Calu3 (cell line): ENCODE results near the gene KRTAP3-3. TPM values are rescaled to one million over a fixed set of nuclear protein-coding genes. Genes with fewer than 3 reads are reported as not detected.

Experiments
- BruUV-seq: library from RNA; stranded (reverse); fragments of 400-500 nt; replicated peaks from 2 replicates; lab custom pipeline; 2021; lab: Mats Ljungman, UMichigan
- CTCF ChIA-PET: fragments of 300-600 bp; sonication (Branson Sonifier 250); formaldehyde crosslinking; loops from one replicate; lab custom pipeline; 2022; ENCODE audit warnings: antibody characterized with exemption; lab: Charles Lee
- DNase-seq: peaks from one replicate; pipeline ENCODE4 v3.0.0; 2022
- H3K27ac Mint-ChIP-seq: one replicate; pipeline ENCODE4 v1.8.0; 2022; ENCODE audit warnings: mixed read lengths; ENCODE audit not compliant: unreplicated experiment
- H3K27me3 Mint-ChIP-seq: one replicate; pipeline ENCODE4 v1.8.0; 2022; ENCODE audit warnings: mixed read lengths; ENCODE audit not compliant: unreplicated experiment
- H3K36me3 Mint-ChIP-seq: one replicate; pipeline ENCODE4 v1.8.0; 2022; ENCODE audit warnings: mild to moderate bottlenecking, moderate library complexity, mixed read lengths; ENCODE audit not compliant: insufficient read depth, unreplicated experiment
- H3K4me1 Mint-ChIP-seq: one replicate; pipeline ENCODE4 v1.8.0; 2022; ENCODE audit warnings: mild to moderate bottlenecking, low read depth, mixed read lengths; ENCODE audit not compliant: unreplicated experiment
- H3K4me3 Mint-ChIP-seq: one replicate; pipeline ENCODE4 v1.8.0; 2022; ENCODE audit warnings: mild to moderate bottlenecking, low read depth, moderate library complexity, mixed read lengths; ENCODE audit not compliant: unreplicated experiment
- H3K9me3 Mint-ChIP-seq: one replicate; pipeline ENCODE4 v1.8.0; 2022; ENCODE audit warnings: low read depth, mixed read lengths; ENCODE audit not compliant: unreplicated experiment
- CTCF ChIP-seq: fragments of 200-600 bp; IDR thresholded peaks from one replicate; pipeline ENCODE4 v1.8.0; 2022; ENCODE audit warnings: antibody characterized with exemption; ENCODE audit not compliant: unreplicated experiment
- intact Hi-C: fragments of 100-400 bp; cut with micrococcal nuclease; formaldehyde crosslinking; loops from one replicate; pipeline ENCODE4 v1.10.0; 2022; ENCODE audit not compliant: unreplicated experiment
- total RNA-seq: library from RNA; stranded (reverse); gene quantifications from 2 replicates; pipeline ENCODE4 v1.2.3, GENCODE V29; 2022

The KRTAP3-3 gene
- total RNA-seq, 1 experiment from 2014 or later, result not detected

GRCh38 chr17:40951011-40951622 lies 42.8 kb downstream of the KRTAP3-3 start:
- no peak overlapping the region for H3K4me3 Mint-ChIP-seq
- H3K9me3 Mint-ChIP-seq, result no peaks in the 10 kb centered on the region
- CTCF ChIA-PET, result interaction anchor here (1.8 to 3.0 kb wide), 3 partner anchors 14 to 63 kb away, joined by 4 to 48 read pairs (median 4); partner anchors contain the start of genes KRT23 and KRT40
- H3K4me1 Mint-ChIP-seq, result peaks cover 90% of the 10 kb centered on the region
- no TSS peak for BruUV-seq
- H3K36me3 Mint-ChIP-seq, result peaks cover 44% of the 10 kb centered on the region
- TF ChIP-seq CTCF, result no peak
- no peak for DNase-seq
- intact Hi-C loops, result no loop called here
- peak overlapping the region; percentile 94 for H3K27ac Mint-ChIP-seq
- no peaks in the 10 kb centered on the region for H3K27me3 Mint-ChIP-seq

- BruUV-seq, result no TSS peak
- H3K27me3 Mint-ChIP-seq, result no peaks in the 10 kb centered on the region
- CTCF ChIA-PET, result interaction anchor here (0.7 to 1.5 kb wide), 5 partner anchors 10 to 534 kb away, joined by 3 to 14 read pairs (median 7); partner anchors contain the start of gene KRT23
- intact Hi-C loops, result no loop called here
- no peak overlapping the region for H3K27ac Mint-ChIP-seq
- peaks cover 90% of the 10 kb centered on the region for H3K4me1 Mint-ChIP-seq
- no peak overlapping the region for H3K4me3 Mint-ChIP-seq
- peaks cover 35% of the 10 kb centered on the region for H3K36me3 Mint-ChIP-seq
- no peak for DNase-seq
- H3K9me3 Mint-ChIP-seq, result no peaks in the 10 kb centered on the region
- TF ChIP-seq CTCF, result no peak
Observed at GRCh38 chr17:40950176-40950575, 43.8 kb downstream of the KRTAP3-3 start.

- H3K4me1 Mint-ChIP-seq, result peaks cover 90% of the 10 kb centered on the region
- H3K36me3 Mint-ChIP-seq, result peaks cover 27% of the 10 kb centered on the region
- no peaks in the 10 kb centered on the region for H3K9me3 Mint-ChIP-seq
- H3K4me3 Mint-ChIP-seq, result peak overlapping the region; percentile 27
- TF ChIP-seq CTCF, result no peak
- intact Hi-C loops, result no loop called here
- peak overlapping the region; percentile 13 for H3K27ac Mint-ChIP-seq
- DNase-seq, result peak; percentile 22
- BruUV-seq, result no TSS peak
- H3K27me3 Mint-ChIP-seq, result no peaks in the 10 kb centered on the region
- CTCF ChIA-PET, result interaction anchor here (0.6 to 1.6 kb wide), 6 partner anchors 10 to 713 kb away, joined by 3 to 11 read pairs (median 4); partner anchors contain the start of genes KRT23 and KRTAP2-3
Observed at GRCh38 chr17:40949418-40949817, 44.5 kb downstream of the KRTAP3-3 start.

- no peak for TF ChIP-seq CTCF
- intact Hi-C loops, result no loop called here
- BruUV-seq, result no TSS peak
Observed at GRCh38 chr17:40947929-40948328, 46.0 kb downstream of the KRTAP3-3 start.

More at GRCh38 chr17:40947929-40948328, 46.0 kb downstream of the KRTAP3-3 start:
- no peaks in the 10 kb centered on the region for H3K27me3 Mint-ChIP-seq
- H3K9me3 Mint-ChIP-seq, result no peaks in the 10 kb centered on the region
- H3K27ac Mint-ChIP-seq, result no peak overlapping the region
- H3K36me3 Mint-ChIP-seq, result peaks cover 13% of the 10 kb centered on the region
- H3K4me3 Mint-ChIP-seq, result no peak overlapping the region
- H3K4me1 Mint-ChIP-seq, result peaks cover 81% of the 10 kb centered on the region
- CTCF ChIA-PET, result interaction anchor here (0.6 to 3.8 kb wide), 4 partner anchors 11 to 1399 kb away, joined by 5 to 28 read pairs (median 6); partner anchors contain the start of gene KRT23
- no peak for DNase-seq
